Measurements from ENCODE around the gene EDRF1. TPM values are rescaled to one million over a fixed set of nuclear protein-coding genes. Genes with fewer than 3 reads are reported as not detected.
"Not testable (repeated sequence)": the region's sequence is repeated elsewhere in the genome, so short reads cannot be mapped to it uniquely, and the experiment has no call there.

The EDRF1 gene
- polyA plus RNA-seq (ENCODE audit: insufficient read depth in 1 of 5, insufficient read length in 5 of 5, low replicate concordance in 1 of 5): 10 to 100 TPM; 44.5 to 67.9 (median 61.4) TPM
- long read RNA-seq, donor 1, full-length matches to known transcripts: 2 of 22 reads
- long read RNA-seq, donor 1, partial matches to known transcripts: 20 of 22 reads
- long read RNA-seq, donor 1, other reads (novel, unspliced or antisense): 0 of 22 reads
- long read RNA-seq, donor 2, full-length matches to known transcripts: 2 of 2 reads
- long read RNA-seq, donor 2, partial matches to known transcripts: 0 of 2 reads
- long read RNA-seq, donor 2, other reads (novel, unspliced or antisense): 0 of 2 reads
- long read RNA-seq, donor 3, partial matches to known transcripts: 58 of 88 reads
- long read RNA-seq, donor 3, other reads (novel, unspliced or antisense): 29 of 88 reads
- long read RNA-seq, donor 4: 0 reads
- long read RNA-seq, donor 5, full-length matches to known transcripts: 3 of 20 reads
- long read RNA-seq, donor 5, partial matches to known transcripts: 17 of 20 reads
- long read RNA-seq, donor 5, other reads (novel, unspliced or antisense): 0 of 20 reads
- long read RNA-seq, donor 6, full-length matches to known transcripts: 2 of 7 reads
- long read RNA-seq, donor 6, partial matches to known transcripts: 5 of 7 reads
- long read RNA-seq, donor 6, other reads (novel, unspliced or antisense): 0 of 7 reads
- long read RNA-seq, donor 7, partial matches to known transcripts: 0 of 3 reads
- long read RNA-seq, donor 7, other reads (novel, unspliced or antisense): 0 of 3 reads
- long read RNA-seq, donor 8, partial matches to known transcripts: 0 of 1 reads
- long read RNA-seq, donor 8, other reads (novel, unspliced or antisense): 0 of 1 reads

- peak; percentile 99 for DNase-seq
These were observed at the start of gene EDRF1 for GRCh38 chr10:125719173-125720001. Gene EDRF1 (plus strand): TSS chr10:125719709. CDS start chr10:125719808, 99 bp downstream.

DNA sequence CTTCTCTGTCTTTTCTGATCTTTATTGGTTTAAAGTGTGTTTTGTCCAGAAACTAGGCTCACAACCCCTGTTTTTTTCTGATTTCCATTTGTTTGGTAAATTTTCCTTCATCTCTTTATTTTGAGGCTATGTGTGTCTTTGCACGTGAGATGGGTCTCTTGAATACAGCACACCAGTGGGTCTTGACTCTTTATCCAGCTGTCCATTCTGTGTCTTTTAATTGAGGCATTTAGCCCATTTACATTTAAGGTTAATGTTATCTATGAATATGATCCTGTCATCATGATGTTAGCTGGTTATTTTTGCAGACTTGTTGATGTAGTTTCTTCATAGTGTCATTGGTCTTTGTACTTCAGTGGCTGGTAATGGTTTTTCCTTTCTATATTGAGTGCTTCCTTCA, 46.6 kb upstream of the EDRF1 start:
- no peak for DNase-seq

DNA sequence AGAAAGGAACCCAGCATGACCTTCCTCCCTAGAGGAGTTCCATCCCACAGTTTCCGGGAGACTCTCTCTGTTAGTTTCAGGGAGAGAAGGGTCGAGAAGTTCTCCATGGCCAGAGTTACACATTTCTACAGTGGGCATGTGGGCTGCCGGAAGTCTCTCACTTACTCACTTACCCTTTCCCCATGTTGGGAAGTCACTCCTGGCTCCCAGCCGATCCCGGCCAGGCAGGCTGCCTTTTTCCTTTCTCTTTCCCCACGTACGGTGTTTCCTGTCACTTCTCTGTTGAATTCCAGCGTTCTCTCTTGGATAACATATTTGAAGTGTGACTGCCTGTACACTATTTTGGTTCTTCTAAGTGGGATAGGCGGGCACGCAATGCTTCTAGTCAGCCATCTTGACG, 40.1 kb upstream of the EDRF1 start:
- DNase-seq: no peak

DNA sequence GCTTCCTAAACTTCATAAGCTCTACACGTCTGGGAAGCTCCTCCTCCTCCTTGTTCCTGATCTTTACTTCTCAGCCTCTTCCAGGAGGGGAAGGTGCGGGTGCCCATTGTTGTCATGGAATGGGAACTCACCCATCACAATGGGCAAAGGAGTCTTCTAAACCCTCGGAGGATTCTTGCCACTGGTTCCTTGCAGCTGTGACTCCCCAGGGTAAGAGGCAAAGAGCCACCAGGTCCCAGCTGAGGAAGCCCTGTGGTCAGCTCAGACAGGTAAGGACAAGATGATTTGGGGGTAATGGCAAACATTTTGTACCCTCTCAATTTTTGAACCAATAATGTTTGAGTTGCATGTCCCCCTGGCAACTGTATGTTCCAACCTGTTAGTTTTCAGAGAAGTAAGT, 36.4 kb upstream of the EDRF1 start, which contains the start of gene TEX36:
Gene TEX36 (minus strand): TSS at position 101 of the 400 bp plus-strand sequence. CDS start 174 bp downstream, outside the sequence.
- no peak for DNase-seq

- DNase-seq: no peak
These were observed 35.7 kb upstream of the EDRF1 start for GRCh38 chr10:125683821-125684220.

DNA sequence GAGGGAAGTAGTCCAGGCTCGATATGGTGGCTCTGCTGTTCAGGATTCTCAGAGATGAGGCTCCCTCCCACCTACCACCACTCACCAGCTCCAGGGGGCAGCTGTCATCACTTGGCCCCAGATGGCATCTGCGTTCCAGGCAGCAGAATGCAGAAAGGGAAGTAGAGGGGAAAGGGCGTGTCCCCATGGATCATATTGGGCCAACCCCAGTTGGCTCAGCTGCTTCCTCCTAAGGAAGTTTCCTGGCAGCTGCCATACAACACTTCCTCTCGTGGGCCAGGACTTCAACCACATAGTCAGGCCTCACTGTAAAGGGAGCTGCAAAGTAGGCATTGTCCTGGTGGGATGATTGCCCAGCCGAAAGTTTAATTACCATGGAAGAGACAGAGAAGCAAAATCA, 34.9 kb upstream of the EDRF1 start:
- DNase-seq: no peak

- no peak for DNase-seq
These were observed 31.9 kb upstream of the EDRF1 start for GRCh38 chr10:125687507-125688185.

DNA sequence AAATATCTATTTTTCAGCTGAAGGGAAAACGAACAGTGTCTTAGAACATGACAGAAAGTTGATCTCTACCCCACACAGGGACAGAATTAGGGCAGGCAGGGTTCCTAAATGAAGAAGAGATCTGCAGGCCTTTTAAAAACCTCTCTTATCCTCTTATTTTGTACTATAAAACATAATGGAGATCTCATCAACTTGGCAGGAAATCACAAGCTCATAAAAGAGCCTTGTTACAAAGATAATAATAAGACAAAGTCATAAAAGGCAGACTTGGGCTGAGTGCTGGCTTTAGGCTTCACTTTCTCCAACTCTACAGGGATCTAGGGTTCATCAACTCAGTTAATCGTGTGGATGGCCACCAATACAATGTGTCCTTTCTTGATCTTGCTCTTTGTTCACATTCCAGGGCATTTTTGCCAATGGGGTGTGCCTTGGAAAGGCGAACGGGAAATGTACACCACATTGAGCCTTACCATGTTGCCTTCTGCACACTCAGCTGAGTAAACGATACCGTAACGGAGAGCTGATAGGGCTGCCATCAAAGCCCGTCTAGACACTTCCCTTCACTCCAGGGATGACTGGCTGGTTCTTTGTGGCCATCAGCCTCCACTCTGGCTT, 29.4 kb upstream of the EDRF1 start:
- DNase-seq: no peak

DNA sequence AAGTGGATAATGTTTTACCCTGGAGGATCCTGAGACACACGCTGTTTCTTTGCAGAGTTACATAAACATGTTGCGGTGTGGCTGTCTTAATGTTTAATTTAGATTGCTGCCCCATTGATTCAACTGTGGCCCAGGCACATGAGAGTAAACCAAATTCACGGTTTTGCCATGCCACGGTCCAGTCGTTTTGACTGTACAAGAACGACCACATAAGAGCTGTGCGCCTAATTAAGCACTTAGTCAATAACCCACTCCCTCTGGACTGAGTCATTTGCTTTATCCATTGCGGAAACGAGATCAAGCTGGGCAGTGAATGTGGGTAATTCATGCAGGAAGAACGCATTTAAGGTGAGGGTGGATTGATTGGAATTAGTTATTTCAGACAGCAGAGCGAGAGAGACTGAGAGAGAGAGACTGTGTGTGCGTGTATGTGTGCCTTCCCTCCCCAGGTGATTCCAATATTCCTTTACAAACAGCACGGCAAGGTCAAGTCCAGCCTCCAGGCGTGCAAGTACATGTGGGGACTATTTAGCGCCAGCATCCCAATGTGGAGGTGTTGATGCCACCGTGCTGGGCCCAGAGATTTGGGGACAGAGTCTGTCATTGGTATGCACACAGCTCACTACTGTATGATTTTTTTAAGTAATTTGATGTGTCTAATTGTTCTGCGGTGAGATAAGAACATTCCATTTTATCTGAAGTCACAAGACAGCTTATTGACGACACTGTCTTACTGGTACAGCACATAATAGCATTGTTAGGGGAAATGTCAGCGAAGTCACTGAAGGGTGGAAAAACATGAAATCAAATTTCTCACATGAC, 28.1 kb upstream of the EDRF1 start:
- no peak for DNase-seq

GRCh38 chr10:125692196-125692595, 27.3 kb upstream of the EDRF1 start:
- DNase-seq: no peak

DNA sequence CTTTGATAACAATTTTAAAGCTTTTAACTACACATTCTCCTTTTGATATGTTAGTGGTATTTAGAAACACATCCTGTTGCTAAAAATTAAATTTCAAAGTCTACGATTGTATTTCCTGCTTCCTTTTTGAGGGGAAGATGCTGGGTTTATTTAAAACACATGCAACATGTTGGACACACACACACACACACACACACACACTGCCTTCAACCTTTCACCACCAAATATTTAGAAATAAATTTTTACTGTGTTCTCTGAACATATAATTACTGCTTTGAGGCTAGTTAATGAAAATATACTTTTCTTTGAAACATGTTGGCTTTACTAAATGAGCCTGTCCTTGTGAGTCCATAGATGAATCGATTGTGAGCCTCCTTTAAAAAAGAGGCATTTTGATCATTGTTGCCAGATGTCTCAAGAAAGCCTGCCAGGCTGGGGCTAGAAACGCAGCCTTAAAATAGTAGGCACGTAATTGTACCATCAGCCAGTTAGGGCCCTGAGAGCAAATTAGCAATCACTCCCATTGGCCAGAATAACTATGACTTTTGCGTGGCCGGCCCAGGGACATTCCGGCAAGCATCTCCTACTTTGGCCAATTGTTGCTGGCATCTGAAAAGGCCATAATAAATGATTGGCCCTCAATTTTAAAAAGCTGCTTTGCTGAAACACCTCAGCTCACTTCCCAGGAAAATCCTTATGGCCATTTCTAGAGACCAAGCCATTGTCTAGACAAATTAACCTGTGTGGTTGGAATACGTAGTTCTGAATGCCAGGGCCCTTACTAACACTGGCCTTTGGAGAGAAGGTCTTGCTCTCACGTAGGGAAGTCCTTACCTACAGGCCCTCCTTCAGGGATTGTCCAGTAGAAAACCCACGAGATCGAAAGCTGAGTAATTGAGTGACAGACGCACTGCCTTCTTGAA, 26.6 kb upstream of the EDRF1 start:
- DNase-seq: no peak

DNA sequence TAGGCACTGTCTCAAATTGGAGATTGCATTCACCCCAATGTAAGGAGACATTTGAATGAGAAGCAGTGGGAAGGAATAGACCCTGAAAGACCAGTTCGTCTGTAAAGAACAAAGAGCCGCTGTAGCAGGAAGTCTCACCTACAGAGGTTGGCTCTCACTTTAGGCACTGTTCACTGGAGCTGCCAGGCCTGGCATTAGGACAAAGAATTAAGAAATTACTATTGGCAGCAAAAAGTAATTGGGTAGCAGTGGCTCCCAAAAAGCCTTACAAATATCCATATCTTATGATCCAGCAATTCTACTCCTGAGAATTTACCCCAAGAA, 26.0 kb upstream of the EDRF1 start:
- DNase-seq: no peak

DNA sequence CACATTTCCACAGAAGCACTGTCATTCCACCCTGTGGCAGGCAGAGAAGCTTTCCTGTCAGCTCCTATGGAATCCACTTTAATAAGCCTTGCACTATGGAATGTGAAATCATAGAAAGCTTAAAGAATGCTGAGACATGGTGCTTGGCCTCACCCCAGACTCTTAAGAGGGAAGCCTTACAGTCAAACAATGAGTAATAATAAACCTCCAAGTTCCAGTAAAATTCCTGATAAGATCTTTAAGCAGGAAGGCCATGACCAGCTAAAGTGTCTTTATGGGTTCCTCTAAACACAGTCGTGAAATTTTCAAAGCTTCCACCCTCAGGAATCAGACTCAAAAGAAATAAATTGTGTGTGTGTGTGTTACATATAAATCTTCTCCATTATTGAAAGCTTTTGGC, 24.6 kb upstream of the EDRF1 start:
- DNase-seq: no peak

DNA sequence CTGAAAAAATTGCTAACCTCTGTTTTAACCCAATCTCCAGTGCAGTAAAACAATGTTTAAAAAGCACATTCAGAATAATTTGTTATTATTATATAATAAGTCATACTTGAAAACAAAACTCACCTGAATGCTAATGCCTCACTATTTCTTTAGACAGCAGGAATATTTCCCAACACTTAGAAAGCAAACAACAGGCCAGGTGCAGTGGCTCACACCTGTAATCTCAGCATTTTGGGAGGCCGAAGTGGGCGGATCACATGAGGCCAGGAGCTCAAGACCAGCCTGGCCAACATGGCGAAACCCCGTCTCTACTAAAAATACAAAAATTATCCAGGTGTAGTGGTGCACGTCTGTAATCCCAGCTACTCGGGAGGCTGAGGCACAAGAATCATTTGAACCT, 22.6 kb upstream of the EDRF1 start:
- DNase-seq: not testable (repeated sequence)

DNA sequence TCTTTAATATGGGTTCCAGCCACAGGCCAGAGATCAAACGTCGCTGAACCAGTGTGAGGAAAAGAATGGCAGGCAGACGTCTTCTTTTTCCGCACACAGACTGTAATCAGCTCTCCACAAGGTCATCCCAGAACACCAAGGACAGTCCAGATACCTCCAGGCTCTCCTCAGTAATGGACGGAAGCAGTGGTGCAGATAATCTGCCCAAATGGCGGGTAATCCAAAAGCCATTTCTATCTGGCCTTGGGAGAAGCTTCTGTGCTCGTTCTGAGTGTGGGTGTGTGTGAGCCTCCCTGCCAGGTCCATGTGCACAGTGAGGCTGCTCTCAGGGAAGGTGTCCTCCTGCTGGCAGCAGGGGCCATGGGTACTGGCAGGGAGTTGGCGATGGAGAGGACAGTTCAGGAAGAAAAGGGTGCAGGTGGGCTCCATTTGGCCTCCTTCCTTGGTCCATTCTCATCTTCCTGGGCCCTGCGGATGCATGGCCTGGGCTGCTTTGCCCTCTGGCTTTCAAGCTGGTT, 21.0 kb upstream of the EDRF1 start:
- DNase-seq: no peak

DNA sequence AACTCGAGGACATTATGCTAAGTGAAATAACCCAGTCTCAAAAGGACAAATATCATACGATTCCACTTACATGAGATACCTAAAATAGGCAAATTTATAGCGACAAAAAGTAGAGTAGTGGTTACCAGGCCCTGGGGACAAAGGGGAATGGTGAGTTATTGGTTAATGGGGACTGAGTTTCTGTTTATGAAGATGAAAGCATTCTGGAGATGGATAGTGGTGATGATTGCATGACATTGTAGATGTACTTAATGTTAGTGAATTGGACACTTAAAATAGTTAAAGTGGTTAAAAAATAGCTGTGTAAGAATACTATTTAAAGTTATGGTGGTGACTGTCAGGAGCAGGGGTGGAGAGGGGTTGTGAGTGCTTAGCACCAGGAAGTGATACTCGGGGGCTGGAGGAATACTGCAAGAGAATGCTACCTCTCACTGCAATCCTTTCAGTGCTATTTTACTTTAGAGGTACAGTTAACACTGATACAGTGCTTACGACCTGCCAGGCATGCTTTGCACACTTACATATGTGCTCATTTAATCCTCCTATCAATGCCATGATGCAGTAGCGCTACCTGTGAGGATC, 19.9 kb upstream of the EDRF1 start:
- DNase-seq: no peak

- peak in 1 of 2 donors; percentile 56 for DNase-seq
These were observed 19.1 kb upstream of the EDRF1 start for GRCh38 chr10:125700355-125700911.

Data from right lung (tissue), 10 donors.